Mammary epithelial cell (primary cell): Measurements from ENCODE around the gene IMMP2L.

ENCODE experiments used
- EZH2 ChIP-seq: IDR thresholded peaks from 2 replicates; pipeline ENCODE4 v1.6.1; 2012; ENCODE audit warnings: low read length, inconsistent platforms, borderline replicate concordance
- TF ChIP-seq, protein P1 (sequence below), 2 donors: IDR thresholded peaks in 1 of 2; conservative IDR thresholded peaks in 1 of 2; 2 replicates each; pipeline ENCODE4 v1.5.1; 2011 to 2012; ENCODE audit warnings: inconsistent platforms in 2 of 2, low read length in 2 of 2, mild to moderate bottlenecking in 2 of 2, control low read depth in 1 of 2, low read depth in 1 of 2; ENCODE audit not compliant: insufficient read depth in 1 of 2; ENCODE audit errors: extremely low read depth in 1 of 2

DNA sequence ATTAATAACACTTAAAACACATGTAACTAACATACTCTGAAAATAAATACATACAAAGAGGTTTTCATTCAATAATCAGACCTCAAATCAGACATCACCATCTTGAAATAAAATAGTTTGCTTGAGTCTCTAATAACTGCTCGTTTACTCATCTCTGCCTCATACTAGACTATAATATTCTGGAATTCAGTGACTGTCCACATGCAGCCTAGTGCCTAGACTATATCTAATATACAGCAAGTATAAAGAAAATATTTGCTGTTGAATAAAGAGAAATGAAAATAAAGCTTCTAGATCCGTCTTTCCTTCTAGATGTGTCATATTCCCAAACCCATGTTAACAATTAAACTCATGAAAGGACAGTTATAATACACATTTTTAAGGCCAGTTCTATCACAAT lies 707.6 kb downstream of the IMMP2L start:
- TF ChIP-seq, protein P1, sequence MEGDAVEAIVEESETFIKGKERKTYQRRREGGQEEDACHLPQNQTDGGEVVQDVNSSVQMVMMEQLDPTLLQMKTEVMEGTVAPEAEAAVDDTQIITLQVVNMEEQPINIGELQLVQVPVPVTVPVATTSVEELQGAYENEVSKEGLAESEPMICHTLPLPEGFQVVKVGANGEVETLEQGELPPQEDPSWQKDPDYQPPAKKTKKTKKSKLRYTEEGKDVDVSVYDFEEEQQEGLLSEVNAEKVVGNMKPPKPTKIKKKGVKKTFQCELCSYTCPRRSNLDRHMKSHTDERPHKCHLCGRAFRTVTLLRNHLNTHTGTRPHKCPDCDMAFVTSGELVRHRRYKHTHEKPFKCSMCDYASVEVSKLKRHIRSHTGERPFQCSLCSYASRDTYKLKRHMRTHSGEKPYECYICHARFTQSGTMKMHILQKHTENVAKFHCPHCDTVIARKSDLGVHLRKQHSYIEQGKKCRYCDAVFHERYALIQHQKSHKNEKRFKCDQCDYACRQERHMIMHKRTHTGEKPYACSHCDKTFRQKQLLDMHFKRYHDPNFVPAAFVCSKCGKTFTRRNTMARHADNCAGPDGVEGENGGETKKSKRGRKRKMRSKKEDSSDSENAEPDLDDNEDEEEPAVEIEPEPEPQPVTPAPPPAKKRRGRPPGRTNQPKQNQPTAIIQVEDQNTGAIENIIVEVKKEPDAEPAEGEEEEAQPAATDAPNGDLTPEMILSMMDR (conservative IDR thresholded peaks at IDR 0.05 in 1 of 2, IDR thresholded peaks at IDR 0.05 in 1 of 2; ENCODE audit: extremely low read depth in 1 of 2, insufficient read depth in 1 of 2, low read depth in 1 of 2, low read length in 2 of 2), result no peak
- no peak for TF ChIP-seq EZH2
